ENCODE data around the gene NDST4.

NDST4 gene

GRCh38 chr4:115053313-115053712, 60.1 kb downstream of the NDST4 start:
- H2BK5ac ChIP-seq (ENCODE audit: low read length), result no peak overlapping the region
- no peaks in the 10 kb centered on the region for H3K36me3 ChIP-seq (ENCODE audit: control insufficient read depth, insufficient read depth, low read length)
- H3K4me2 ChIP-seq (ENCODE audit: low read length), result no peak overlapping the region
- H3K4ac ChIP-seq (ENCODE audit: low read depth, low read length), result no peak overlapping the region
- no peaks in the 10 kb centered on the region for H3K79me2 ChIP-seq (ENCODE audit: control insufficient read depth, insufficient read depth, low read length)
- H2BK15ac ChIP-seq (replicated peaks; ENCODE audit: low read depth), result no peak overlapping the region
- no peak overlapping the region for H4K5ac ChIP-seq (ENCODE audit: low read length)
- H3K79me1 ChIP-seq (ENCODE audit: low read length), result no peaks in the 10 kb centered on the region
- no peak for DNase-seq
- H3K27ac ChIP-seq (ENCODE audit: low read depth, low read length), result no peak overlapping the region
- H4K8ac ChIP-seq (ENCODE audit: low read depth, low read length), result no peak overlapping the region
- no peaks in the 10 kb centered on the region for H3K27me3 ChIP-seq (ENCODE audit: insufficient read depth, low read length, poor library complexity)
- no peak overlapping the region for H3K56ac ChIP-seq (ENCODE audit: low read length)
- H3K4me3 ChIP-seq (ENCODE audit: low read length), result no peak overlapping the region
- no CpG with 5 or more reads among the region's 1 CpG for WGBS (ENCODE audit: extremely low coverage, insufficient coverage, low lambda C conversion rate)
- no peak overlapping the region for H3K9ac ChIP-seq (ENCODE audit: low read length)
- no peak overlapping the region for H3K18ac ChIP-seq (ENCODE audit: low read length)
- no peak overlapping the region for H2BK120ac ChIP-seq (ENCODE audit: low read depth, low read length)
- H2AK5ac ChIP-seq (ENCODE audit: low read length), result no peak overlapping the region
- no peaks in the 10 kb centered on the region for H3K4me1 ChIP-seq (ENCODE audit: control insufficient read depth, low read depth, low read length)
- H3K23ac ChIP-seq (ENCODE audit: low read length), result no peak overlapping the region

GRCh38 chr4:115042496-115042895, 70.9 kb downstream of the NDST4 start:
- Histone ChIP-seq H2BK120ac (ENCODE audit: low read depth, low read length) (no peak overlapping the region), H3K79me2 (ENCODE audit: control insufficient read depth, insufficient read depth, low read length) (no peaks in the 10 kb centered on the region), H2BK15ac (replicated peaks; ENCODE audit: low read depth) (no peak overlapping the region), H3K9ac (ENCODE audit: low read length) (no peak overlapping the region), H3K4me1 (ENCODE audit: control insufficient read depth, low read depth, low read length) (no peaks in the 10 kb centered on the region), H3K23ac (ENCODE audit: low read length) (no peak overlapping the region), H3K27me3 (ENCODE audit: insufficient read depth, low read length, poor library complexity) (no peaks in the 10 kb centered on the region), H3K4ac (ENCODE audit: low read depth, low read length) (no peak overlapping the region), H3K4me3 (ENCODE audit: low read length) (no peak overlapping the region), H3K27ac (ENCODE audit: low read depth, low read length) (no peak overlapping the region), H3K56ac (ENCODE audit: low read length) (no peak overlapping the region), H3K18ac (ENCODE audit: low read length) (no peak overlapping the region), H3K79me1 (ENCODE audit: low read length) (no peaks in the 10 kb centered on the region), H3K4me2 (ENCODE audit: low read length) (no peak overlapping the region), H3K36me3 (ENCODE audit: control insufficient read depth, insufficient read depth, low read length) (no peaks in the 10 kb centered on the region), H2AK5ac (ENCODE audit: low read length) (no peak overlapping the region), H4K5ac (ENCODE audit: low read length) (no peak overlapping the region), H4K8ac (ENCODE audit: low read depth, low read length) (no peak overlapping the region), H2BK5ac (ENCODE audit: low read length) (no peak overlapping the region)
- no CpG with 5 or more reads among the region's 3 CpGs for WGBS (ENCODE audit: extremely low coverage, insufficient coverage, low lambda C conversion rate)
- peak; percentile 52 for DNase-seq

- no peak overlapping the region for H2BK120ac ChIP-seq (ENCODE audit: low read depth, low read length)
- H3K4me2 ChIP-seq (ENCODE audit: low read length), result no peak overlapping the region
- H4K5ac ChIP-seq (ENCODE audit: low read length), result no peak overlapping the region
- no peak overlapping the region for H3K56ac ChIP-seq (ENCODE audit: low read length)
- no peaks in the 10 kb centered on the region for H3K79me2 ChIP-seq (ENCODE audit: control insufficient read depth, insufficient read depth, low read length)
- H4K8ac ChIP-seq (ENCODE audit: low read depth, low read length), result no peak overlapping the region
- no peak for DNase-seq
- H3K36me3 ChIP-seq (ENCODE audit: control insufficient read depth, insufficient read depth, low read length), result no peaks in the 10 kb centered on the region
- H3K27me3 ChIP-seq (ENCODE audit: insufficient read depth, low read length, poor library complexity), result no peaks in the 10 kb centered on the region
- no peaks in the 10 kb centered on the region for H3K4me1 ChIP-seq (ENCODE audit: control insufficient read depth, low read depth, low read length)
- no peak overlapping the region for H3K9ac ChIP-seq (ENCODE audit: low read length)
- H3K27ac ChIP-seq (ENCODE audit: low read depth, low read length), result no peak overlapping the region
- H3K79me1 ChIP-seq (ENCODE audit: low read length), result no peaks in the 10 kb centered on the region
- H3K23ac ChIP-seq (ENCODE audit: low read length), result no peak overlapping the region
- no peak overlapping the region for H2AK5ac ChIP-seq (ENCODE audit: low read length)
- no peak overlapping the region for H2BK5ac ChIP-seq (ENCODE audit: low read length)
- no peak overlapping the region for H3K4ac ChIP-seq (ENCODE audit: low read depth, low read length)
- no peak overlapping the region for H3K4me3 ChIP-seq (ENCODE audit: low read length)
- no peak overlapping the region for H2BK15ac ChIP-seq (replicated peaks; ENCODE audit: low read depth)
- H3K18ac ChIP-seq (ENCODE audit: low read length), result no peak overlapping the region
Measured at GRCh38 chr4:115030281-115030680, 83.1 kb downstream of the NDST4 start.

DNA sequence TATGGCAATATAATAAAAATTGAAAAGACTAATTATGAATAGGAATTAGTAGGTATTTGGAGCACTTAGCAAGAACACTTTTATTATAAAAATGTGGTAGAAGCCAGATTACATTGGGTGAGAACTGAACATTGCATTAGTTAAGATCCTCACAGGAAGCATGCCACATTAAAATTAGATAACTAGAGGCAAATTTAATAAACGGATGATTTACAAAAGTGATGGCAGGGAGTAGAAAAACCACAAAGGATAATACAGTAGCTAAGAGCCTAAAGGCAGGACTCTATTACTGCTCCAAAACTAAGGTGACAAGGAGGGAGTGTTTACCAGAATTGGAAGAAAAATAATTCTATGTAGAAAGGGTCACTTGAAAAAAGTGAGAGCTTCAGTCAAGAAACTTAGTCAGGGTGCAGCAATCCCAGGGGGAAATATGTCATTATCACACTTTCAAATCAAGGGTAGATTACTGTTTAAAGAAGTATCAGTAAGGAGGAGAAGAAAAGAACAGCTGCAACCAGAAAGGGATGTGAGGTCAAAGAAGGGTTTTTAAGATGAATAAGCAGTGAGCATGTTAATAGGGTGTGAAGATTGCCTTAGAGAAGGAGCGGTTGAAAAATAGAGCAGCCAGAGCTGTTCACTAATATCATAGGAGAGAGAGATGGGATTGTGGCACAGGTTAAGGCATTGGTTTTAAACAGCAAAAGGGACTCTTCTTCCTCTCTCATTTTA, 84.6 kb downstream of the NDST4 start:
- peak; percentile 6 for DNase-seq
- no peak overlapping the region for H4K8ac ChIP-seq (ENCODE audit: low read depth, low read length)
- H3K36me3 ChIP-seq (ENCODE audit: control insufficient read depth, insufficient read depth, low read length), result no peaks in the 10 kb centered on the region
- no peak overlapping the region for H3K56ac ChIP-seq (ENCODE audit: low read length)
- no peak overlapping the region for H3K9ac ChIP-seq (ENCODE audit: low read length)
- no peak overlapping the region for H2AK5ac ChIP-seq (ENCODE audit: low read length)
- H3K27ac ChIP-seq (ENCODE audit: low read depth, low read length), result no peak overlapping the region
- no peak overlapping the region for H2BK5ac ChIP-seq (ENCODE audit: low read length)
- no peak overlapping the region for H4K5ac ChIP-seq (ENCODE audit: low read length)
- H3K79me2 ChIP-seq (ENCODE audit: control insufficient read depth, insufficient read depth, low read length), result no peaks in the 10 kb centered on the region
- no peak overlapping the region for H3K23ac ChIP-seq (ENCODE audit: low read length)
- no peak overlapping the region for H3K4me3 ChIP-seq (ENCODE audit: low read length)
- no peaks in the 10 kb centered on the region for H3K27me3 ChIP-seq (ENCODE audit: insufficient read depth, low read length, poor library complexity)
- no peak overlapping the region for H3K4ac ChIP-seq (ENCODE audit: low read depth, low read length)
- no peak overlapping the region for H3K18ac ChIP-seq (ENCODE audit: low read length)
- H2BK120ac ChIP-seq (ENCODE audit: low read depth, low read length), result no peak overlapping the region
- no peaks in the 10 kb centered on the region for H3K79me1 ChIP-seq (ENCODE audit: low read length)
- WGBS (ENCODE audit: extremely low coverage, insufficient coverage, low lambda C conversion rate), result no CpG with 5 or more reads among the region's 2 CpGs
- no peaks in the 10 kb centered on the region for H3K4me1 ChIP-seq (ENCODE audit: control insufficient read depth, low read depth, low read length)
- no peak overlapping the region for H2BK15ac ChIP-seq (replicated peaks; ENCODE audit: low read depth)
- H3K4me2 ChIP-seq (ENCODE audit: low read length), result no peak overlapping the region

- Histone ChIP-seq H4K8ac (ENCODE audit: low read depth, low read length) (no peak overlapping the region), H3K79me1 (ENCODE audit: low read length) (no peaks in the 10 kb centered on the region), H3K18ac (ENCODE audit: low read length) (no peak overlapping the region), H2AK5ac (ENCODE audit: low read length) (no peak overlapping the region), H3K9ac (ENCODE audit: low read length) (no peak overlapping the region), H2BK15ac (replicated peaks; ENCODE audit: low read depth) (no peak overlapping the region), H4K5ac (ENCODE audit: low read length) (no peak overlapping the region), H2BK120ac (ENCODE audit: low read depth, low read length) (no peak overlapping the region), H3K27ac (ENCODE audit: low read depth, low read length) (no peak overlapping the region), H3K4me3 (ENCODE audit: low read length) (no peak overlapping the region), H3K4me1 (ENCODE audit: control insufficient read depth, low read depth, low read length) (no peaks in the 10 kb centered on the region), H3K23ac (ENCODE audit: low read length) (no peak overlapping the region), H3K4me2 (ENCODE audit: low read length) (no peak overlapping the region), H2BK5ac (ENCODE audit: low read length) (no peak overlapping the region), H3K27me3 (ENCODE audit: insufficient read depth, low read length, poor library complexity) (no peaks in the 10 kb centered on the region), H3K36me3 (ENCODE audit: control insufficient read depth, insufficient read depth, low read length) (no peaks in the 10 kb centered on the region), H3K4ac (ENCODE audit: low read depth, low read length) (no peak overlapping the region), H3K56ac (ENCODE audit: low read length) (no peak overlapping the region), H3K79me2 (ENCODE audit: control insufficient read depth, insufficient read depth, low read length) (no peaks in the 10 kb centered on the region)
- DNase-seq, result no peak
- no CpG with 5 or more reads among the region's 1 CpG for WGBS (ENCODE audit: extremely low coverage, insufficient coverage, low lambda C conversion rate)
Measured at GRCh38 chr4:114999880-115000279, 113.5 kb downstream of the NDST4 start.

GRCh38 chr4:114998316-114998715, 115.1 kb downstream of the NDST4 start:
- Histone ChIP-seq H4K8ac (ENCODE audit: low read depth, low read length) (no peak overlapping the region), H3K23ac (ENCODE audit: low read length) (no peak overlapping the region), H3K18ac (ENCODE audit: low read length) (no peak overlapping the region), H3K56ac (ENCODE audit: low read length) (no peak overlapping the region), H3K36me3 (ENCODE audit: control insufficient read depth, insufficient read depth, low read length) (no peaks in the 10 kb centered on the region), H3K4me1 (ENCODE audit: control insufficient read depth, low read depth, low read length) (no peaks in the 10 kb centered on the region), H3K27me3 (ENCODE audit: insufficient read depth, low read length, poor library complexity) (no peaks in the 10 kb centered on the region), H3K27ac (ENCODE audit: low read depth, low read length) (no peak overlapping the region), H3K9ac (ENCODE audit: low read length) (no peak overlapping the region), H2BK15ac (replicated peaks; ENCODE audit: low read depth) (no peak overlapping the region), H3K4me2 (ENCODE audit: low read length) (no peak overlapping the region), H3K79me1 (ENCODE audit: low read length) (no peaks in the 10 kb centered on the region), H3K4me3 (ENCODE audit: low read length) (no peak overlapping the region), H4K5ac (ENCODE audit: low read length) (no peak overlapping the region), H2BK5ac (ENCODE audit: low read length) (no peak overlapping the region), H3K4ac (ENCODE audit: low read depth, low read length) (no peak overlapping the region), H2AK5ac (ENCODE audit: low read length) (no peak overlapping the region), H2BK120ac (ENCODE audit: low read depth, low read length) (no peak overlapping the region), H3K79me2 (ENCODE audit: control insufficient read depth, insufficient read depth, low read length) (no peaks in the 10 kb centered on the region)
- no peak for DNase-seq

Data from mesendoderm (in vitro differentiated cells).